SK-N-SH (cell line): ENCODE results near the gene PECR.

Source experiments
- EP300 ChIP-seq, 2 experiments: IDR thresholded peaks; 2 replicates each; pipeline versions ENCODE4 v1.4.0 to v1.6.1; 2012; ENCODE audit warnings: borderline replicate concordance in 1 of 2, low read depth in 1 of 2, low read length in 1 of 2
- JUND ChIP-seq: IDR thresholded peaks from 2 replicates; pipeline ENCODE4 v1.4.0; 2012
- POLR2AphosphoS5 ChIP-seq: IDR thresholded peaks from 2 replicates; pipeline ENCODE4 v1.6.1; 2012; ENCODE audit warnings: low read depth, low read length
- RFX5 ChIP-seq: IDR thresholded peaks from 2 replicates; pipeline ENCODE4 v1.6.1; 2012; ENCODE audit warnings: mild to moderate bottlenecking, improper control_type of control experiment, low read length
- RXRA ChIP-seq: IDR thresholded peaks from 2 replicates; pipeline ENCODE4 v1.4.0; 2012; ENCODE audit warnings: low read depth, mild to moderate bottlenecking, borderline replicate concordance
- TCF12 ChIP-seq: IDR thresholded peaks from 2 replicates; pipeline ENCODE4 v1.4.0; 2012
- YY1 ChIP-seq: IDR thresholded peaks from 2 replicates; pipeline ENCODE4 v1.4.0; 2012; ENCODE audit warnings: low read depth, mild to moderate bottlenecking
- TF ChIP-seq, protein P1 (sequence below): IDR thresholded peaks from 2 replicates; pipeline ENCODE4 v1.6.1; 2012; ENCODE audit warnings: mild to moderate bottlenecking, low read depth, low read length, moderate library complexity
- TF ChIP-seq, protein P2 (sequence below): fragments of 200-600 bp; sonication (generic); IDR thresholded peaks from 2 replicates; pipeline ENCODE4 v1.6.1; 2017; ENCODE audit warnings: antibody characterized with exemption, mild to moderate bottlenecking, moderate library complexity
- TF ChIP-seq, protein P3 (sequence below): IDR thresholded peaks from 2 replicates; pipeline ENCODE4 v1.4.0; 2012; ENCODE audit warnings: low read depth

DNA sequence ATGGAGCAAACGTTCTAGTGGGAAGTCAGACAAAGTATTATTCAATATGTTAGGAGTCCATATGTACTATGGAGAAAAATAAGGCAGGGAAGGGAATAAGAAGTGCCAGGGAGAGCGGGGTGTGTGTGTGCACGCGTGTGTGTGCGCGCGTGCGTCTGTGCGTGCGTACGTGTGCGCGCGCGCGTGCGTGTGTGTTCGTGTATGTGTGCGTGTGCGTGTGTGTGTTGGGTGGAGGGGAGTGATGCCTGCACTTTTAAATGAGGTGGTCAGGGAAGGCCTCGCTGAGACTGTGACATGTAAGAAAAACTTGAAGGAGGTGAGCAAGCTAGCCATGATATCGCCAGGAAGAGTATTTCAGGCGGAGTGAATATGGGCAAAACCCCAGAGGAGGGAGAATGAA, 66.6 kb downstream of the PECR start:
- TF ChIP-seq, protein P1, sequence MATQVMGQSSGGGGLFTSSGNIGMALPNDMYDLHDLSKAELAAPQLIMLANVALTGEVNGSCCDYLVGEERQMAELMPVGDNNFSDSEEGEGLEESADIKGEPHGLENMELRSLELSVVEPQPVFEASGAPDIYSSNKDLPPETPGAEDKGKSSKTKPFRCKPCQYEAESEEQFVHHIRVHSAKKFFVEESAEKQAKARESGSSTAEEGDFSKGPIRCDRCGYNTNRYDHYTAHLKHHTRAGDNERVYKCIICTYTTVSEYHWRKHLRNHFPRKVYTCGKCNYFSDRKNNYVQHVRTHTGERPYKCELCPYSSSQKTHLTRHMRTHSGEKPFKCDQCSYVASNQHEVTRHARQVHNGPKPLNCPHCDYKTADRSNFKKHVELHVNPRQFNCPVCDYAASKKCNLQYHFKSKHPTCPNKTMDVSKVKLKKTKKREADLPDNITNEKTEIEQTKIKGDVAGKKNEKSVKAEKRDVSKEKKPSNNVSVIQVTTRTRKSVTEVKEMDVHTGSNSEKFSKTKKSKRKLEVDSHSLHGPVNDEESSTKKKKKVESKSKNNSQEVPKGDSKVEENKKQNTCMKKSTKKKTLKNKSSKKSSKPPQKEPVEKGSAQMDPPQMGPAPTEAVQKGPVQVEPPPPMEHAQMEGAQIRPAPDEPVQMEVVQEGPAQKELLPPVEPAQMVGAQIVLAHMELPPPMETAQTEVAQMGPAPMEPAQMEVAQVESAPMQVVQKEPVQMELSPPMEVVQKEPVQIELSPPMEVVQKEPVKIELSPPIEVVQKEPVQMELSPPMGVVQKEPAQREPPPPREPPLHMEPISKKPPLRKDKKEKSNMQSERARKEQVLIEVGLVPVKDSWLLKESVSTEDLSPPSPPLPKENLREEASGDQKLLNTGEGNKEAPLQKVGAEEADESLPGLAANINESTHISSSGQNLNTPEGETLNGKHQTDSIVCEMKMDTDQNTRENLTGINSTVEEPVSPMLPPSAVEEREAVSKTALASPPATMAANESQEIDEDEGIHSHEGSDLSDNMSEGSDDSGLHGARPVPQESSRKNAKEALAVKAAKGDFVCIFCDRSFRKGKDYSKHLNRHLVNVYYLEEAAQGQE = no peak
- TF ChIP-seq, protein P2, sequence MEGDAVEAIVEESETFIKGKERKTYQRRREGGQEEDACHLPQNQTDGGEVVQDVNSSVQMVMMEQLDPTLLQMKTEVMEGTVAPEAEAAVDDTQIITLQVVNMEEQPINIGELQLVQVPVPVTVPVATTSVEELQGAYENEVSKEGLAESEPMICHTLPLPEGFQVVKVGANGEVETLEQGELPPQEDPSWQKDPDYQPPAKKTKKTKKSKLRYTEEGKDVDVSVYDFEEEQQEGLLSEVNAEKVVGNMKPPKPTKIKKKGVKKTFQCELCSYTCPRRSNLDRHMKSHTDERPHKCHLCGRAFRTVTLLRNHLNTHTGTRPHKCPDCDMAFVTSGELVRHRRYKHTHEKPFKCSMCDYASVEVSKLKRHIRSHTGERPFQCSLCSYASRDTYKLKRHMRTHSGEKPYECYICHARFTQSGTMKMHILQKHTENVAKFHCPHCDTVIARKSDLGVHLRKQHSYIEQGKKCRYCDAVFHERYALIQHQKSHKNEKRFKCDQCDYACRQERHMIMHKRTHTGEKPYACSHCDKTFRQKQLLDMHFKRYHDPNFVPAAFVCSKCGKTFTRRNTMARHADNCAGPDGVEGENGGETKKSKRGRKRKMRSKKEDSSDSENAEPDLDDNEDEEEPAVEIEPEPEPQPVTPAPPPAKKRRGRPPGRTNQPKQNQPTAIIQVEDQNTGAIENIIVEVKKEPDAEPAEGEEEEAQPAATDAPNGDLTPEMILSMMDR = no peak
- TF ChIP-seq EP300 (IDR thresholded peaks at IDR 0.05; ENCODE audit: borderline replicate concordance in 1 of 2, low read depth in 1 of 2, low read length in 1 of 2) = no peak
- TF ChIP-seq YY1 = no peak
- TF ChIP-seq POLR2AphosphoS5 = no peak
- TF ChIP-seq JUND = no peak
- no peak for TF ChIP-seq RFX5
- no peak for TF ChIP-seq RXRA
- TF ChIP-seq, protein P3, sequence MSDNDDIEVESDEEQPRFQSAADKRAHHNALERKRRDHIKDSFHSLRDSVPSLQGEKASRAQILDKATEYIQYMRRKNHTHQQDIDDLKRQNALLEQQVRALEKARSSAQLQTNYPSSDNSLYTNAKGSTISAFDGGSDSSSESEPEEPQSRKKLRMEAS = no peak
- no peak for TF ChIP-seq TCF12
